Heart right ventricle (tissue), 16 donors: Measurements from ENCODE around the gene RAVER1. TPM values are rescaled to one million over a fixed set of nuclear protein-coding genes. Genes with fewer than 3 reads are reported as not detected.

ENCODE experiments used
- ATAC-seq, 8 donors: fragments of 200-7000 bp; cut with Tn5 transposase; one replicate each; pipeline ENCODE4 v1.9.1; 2020; ENCODE audit warnings: mild to moderate bottlenecking in 8 of 8, moderate library complexity in 8 of 8, moderate number of reproducible peaks in 1 of 8
- DNase-seq, 2 donors: peaks; one replicate each; pipeline ENCODE4 v3.0.0-alpha.2; 2020
- H3K27ac ChIP-seq, 10 donors: fragments of 200-600 bp; sonication (generic) in 2 of 10; one replicate each; pipeline versions ENCODE4 v1.5.0 to v1.8.0; 2020 to 2022; ENCODE audit warnings: mild to moderate bottlenecking in 3 of 10
- H3K27me3 ChIP-seq, 7 donors: fragments of 200-600 bp; one replicate each; pipeline ENCODE4 v1.8.0; 2021 to 2022; ENCODE audit warnings: mild to moderate bottlenecking in 2 of 7
- H3K36me3 ChIP-seq, 9 donors: fragments of 200-600 bp; sonication (generic) in 1 of 9; one replicate each; pipeline versions ENCODE4 v1.5.0 to v1.8.0; 2020 to 2022; ENCODE audit warnings: mild to moderate bottlenecking in 2 of 9
- H3K4me1 ChIP-seq, 9 donors: fragments of 200-600 bp; sonication (generic) in 1 of 9; one replicate each; pipeline versions ENCODE4 v1.5.0 to v1.8.0; 2020 to 2022; ENCODE audit warnings: mild to moderate bottlenecking in 4 of 9
- H3K4me3 ChIP-seq, 10 donors: fragments of 200-600 bp; sonication (generic) in 2 of 10; one replicate each; pipeline versions ENCODE4 v1.5.0 to v1.8.0; 2020 to 2022; ENCODE audit warnings: mild to moderate bottlenecking in 7 of 10, moderate library complexity in 2 of 10
- H3K9me3 ChIP-seq, 11 donors: fragments of 200-600 bp in 10 of 11; sonication (generic) in 2 of 11; one replicate each; pipeline versions ENCODE4 v1.5.0 to v1.8.0; 2013 to 2022; ENCODE audit warnings: mild to moderate bottlenecking in 2 of 11, control low read depth in 1 of 11, moderate library complexity in 1 of 11
- whole genome bisulfite sequencing, 2 donors: extraction: QIAGEN DNeasy Blood & Tissue Kit; methylation state at CpG; one replicate each; pipeline ENCODE4 v1.1.7; 2013; ENCODE audit warnings: inconsistent platforms in 1 of 2; 5-methylcytosine and 5-hydroxymethylcytosine counted together
- intact Hi-C, 10 donors: fragments of 100-400 bp; cut with DNase I; formaldehyde crosslinking; loops; one replicate each; pipeline versions ENCODE4 v1.11.1 to v1.14.2; 2022
- polyA plus RNA-seq, 2 donors: library from polyadenylated mRNA; stranded (reverse); fragments of 200-250 nt; gene quantifications; one replicate each; pipeline ENCODE4 v1.2.3, GENCODE V29; 2013
- total RNA-seq, 10 donors: library from RNA; stranded (reverse); fragmentation: NEBNext Ultra II Directional in 3 of 10; extraction: Animal tissue kit (Norgen Biotek cat#: 25700) in 3 of 10; gene quantifications; one replicate each; pipeline versions ENCODE4 v1.2.1 to v1.2.4, GENCODE V29; 2021 to 2023
- TF ChIP-seq, protein P1 (sequence below), 9 donors: fragments of 200-600 bp; sonication (generic) in 2 of 9; IDR thresholded peaks; one replicate each; pipeline versions ENCODE4 v1.5.0 to v1.8.0; 2021 to 2022; ENCODE audit warnings: antibody characterized with exemption in 9 of 9, mild to moderate bottlenecking in 5 of 9, moderate library complexity in 1 of 9
- donor health status: Arrhythmogenic right ventricular cardiomyopathy.
- donor health status: ischemic (EF 13 %, LVEDD 7.1; RV severe dilation, severe dysfunction).
- donor health status: healthy with polysubstance abuse.
- donor health status: DM: no; HTN: yes; CAD: no.
- donor health status: DM: no; HTN: no; CAD: no.
- donor health status: ischemic (EF 25% LVEDD 6.9; RV normal size, moderate dysfunction).
- donor health status: ischemic (EF 25% LVEDD 5.7; RV mildly dilated, moderate dysfunction).
- donor health status: healthy.
- donor health status: DM: yes; HTN: yes; CAD: no.
- donor health status: Ischemic cardiomyopathy.
- donor health status: ischemic (EF 35%, LVEDD 5.7; RV mildly dilated, moderate dysfunction).
- donor health status: nonischemic (EF 11% LVEDD 7.7; RV severe dilation, severe dysfunction).
- donor health status: DM: yes; HTN: yes; CAD: no.
- donor health status: PGD.
- donor health status: ischemic (EF 29% LVEDD 5.4; RV normal size, mild dysfunction).
- donor health status: nonischemic (EF 23%, LVEDD 6.1; RV moderate dilation, normal function).

RAVER1 gene
- total and polyA plus RNA-seq, 12 donors = 5.1 to 16.9 (median 12.2) TPM

DNA sequence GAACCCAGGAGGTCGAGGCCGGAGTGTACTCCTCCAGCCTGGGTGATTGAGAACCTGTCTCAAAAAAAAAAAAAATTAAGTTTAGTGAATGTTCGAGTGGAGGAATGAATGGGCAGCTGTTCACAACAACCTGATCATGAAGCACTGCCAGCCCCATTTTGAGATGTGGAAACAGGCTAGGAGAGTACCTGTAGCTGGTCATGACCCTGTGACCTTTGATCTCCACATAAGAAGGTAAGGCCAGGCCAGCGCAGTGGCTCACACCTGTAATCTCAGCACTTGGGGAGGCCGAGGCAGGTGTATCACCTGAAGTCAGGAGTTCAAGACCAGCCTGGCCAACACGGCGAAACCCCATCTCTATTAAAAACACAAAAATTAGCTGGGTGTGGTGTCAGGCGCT is 7.6 kb downstream of the RAVER1 start:
- Histone ChIP-seq H3K27me3 (no peaks in the 10 kb centered on the region), H3K4me3 (no peak overlapping the region), H3K9me3 (no peaks in the 10 kb centered on the region), H3K4me1 (no peaks in the 10 kb centered on the region), H3K27ac (no peak overlapping the region), H3K36me3 (peaks cover 9 to 100% (median 92%) of the 10 kb centered on the region in 9 donors)
- DNase-seq (no peak), ATAC-seq (no peak)
- WGBS, 2 donors = 91 to 96% methylated on average over 8 of the region's 8 CpGs
- intact Hi-C loops = loop anchor here in 1 of 10 donors (5.0 kb wide), 1 partner anchor 38 kb away; the partner anchor contains the start of genes ICAM4 and ICAM5
- TF ChIP-seq, protein P1, sequence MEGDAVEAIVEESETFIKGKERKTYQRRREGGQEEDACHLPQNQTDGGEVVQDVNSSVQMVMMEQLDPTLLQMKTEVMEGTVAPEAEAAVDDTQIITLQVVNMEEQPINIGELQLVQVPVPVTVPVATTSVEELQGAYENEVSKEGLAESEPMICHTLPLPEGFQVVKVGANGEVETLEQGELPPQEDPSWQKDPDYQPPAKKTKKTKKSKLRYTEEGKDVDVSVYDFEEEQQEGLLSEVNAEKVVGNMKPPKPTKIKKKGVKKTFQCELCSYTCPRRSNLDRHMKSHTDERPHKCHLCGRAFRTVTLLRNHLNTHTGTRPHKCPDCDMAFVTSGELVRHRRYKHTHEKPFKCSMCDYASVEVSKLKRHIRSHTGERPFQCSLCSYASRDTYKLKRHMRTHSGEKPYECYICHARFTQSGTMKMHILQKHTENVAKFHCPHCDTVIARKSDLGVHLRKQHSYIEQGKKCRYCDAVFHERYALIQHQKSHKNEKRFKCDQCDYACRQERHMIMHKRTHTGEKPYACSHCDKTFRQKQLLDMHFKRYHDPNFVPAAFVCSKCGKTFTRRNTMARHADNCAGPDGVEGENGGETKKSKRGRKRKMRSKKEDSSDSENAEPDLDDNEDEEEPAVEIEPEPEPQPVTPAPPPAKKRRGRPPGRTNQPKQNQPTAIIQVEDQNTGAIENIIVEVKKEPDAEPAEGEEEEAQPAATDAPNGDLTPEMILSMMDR (IDR thresholded peaks at IDR 0.05) = no peak

DNA sequence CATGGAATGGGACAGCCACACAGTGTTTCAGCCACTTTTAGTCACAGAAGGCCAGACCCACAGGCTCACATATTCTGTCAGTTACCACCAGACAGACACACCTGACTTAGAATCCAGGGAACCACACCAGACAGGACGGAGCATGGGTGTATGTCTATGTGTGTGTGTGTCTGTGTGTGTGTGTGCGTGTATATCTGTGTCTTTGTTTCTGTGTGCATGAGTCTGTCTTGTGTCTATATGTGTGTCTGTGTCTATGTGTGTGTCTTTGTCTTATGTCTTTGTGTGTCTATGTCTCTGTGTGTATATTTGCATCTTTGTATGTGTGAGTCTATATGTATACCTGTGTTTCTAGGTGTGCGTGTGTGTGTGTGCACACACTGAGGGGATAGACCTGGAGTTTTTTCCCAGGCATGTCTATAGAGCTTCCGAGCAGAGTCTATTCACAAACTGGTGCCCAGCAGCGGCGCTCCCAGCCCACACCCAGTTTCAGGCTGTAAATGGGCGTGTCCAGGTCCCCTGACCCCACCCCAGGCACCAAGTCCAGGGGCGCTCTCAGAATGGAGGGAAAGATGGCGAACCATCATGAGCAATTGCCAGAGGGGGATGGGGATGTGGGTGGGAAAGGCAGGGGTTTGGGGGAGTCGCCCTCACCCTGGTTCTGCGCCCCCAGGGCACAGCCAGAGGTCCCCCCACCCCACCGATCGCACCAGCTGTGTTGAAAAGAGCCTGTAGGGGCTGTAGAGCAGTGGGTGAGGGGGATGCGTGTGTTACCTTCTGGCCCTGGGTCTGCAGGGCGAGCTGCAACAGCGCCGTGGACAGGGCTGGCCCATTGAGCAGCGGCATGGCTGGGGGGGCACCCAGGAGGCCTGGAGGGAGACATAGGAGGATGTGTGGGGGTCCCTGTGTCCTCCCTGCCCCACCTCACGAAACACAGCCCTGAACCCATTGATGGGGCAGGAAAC is 11.2 kb downstream of the RAVER1 start:
- intact Hi-C loops = no loop called here
- no peak overlapping the region for H3K27ac ChIP-seq
- peaks cover 0 to 100% (median 85%) of the 10 kb centered on the region in 9 donors for H3K36me3 ChIP-seq
- peak in 1 of 8 donors; percentile 10 for ATAC-seq
- TF ChIP-seq, protein P1 (IDR thresholded peaks at IDR 0.05) = no peak
- H3K4me3 ChIP-seq = no peak overlapping the region
- no peaks in the 10 kb centered on the region for H3K27me3 ChIP-seq
- H3K4me1 ChIP-seq = no peaks in the 10 kb centered on the region
- 94 to 96% methylated on average over 19 of the region's 19 CpGs for WGBS, 2 donors
- DNase-seq = no peak
- H3K9me3 ChIP-seq = no peaks in the 10 kb centered on the region

DNA sequence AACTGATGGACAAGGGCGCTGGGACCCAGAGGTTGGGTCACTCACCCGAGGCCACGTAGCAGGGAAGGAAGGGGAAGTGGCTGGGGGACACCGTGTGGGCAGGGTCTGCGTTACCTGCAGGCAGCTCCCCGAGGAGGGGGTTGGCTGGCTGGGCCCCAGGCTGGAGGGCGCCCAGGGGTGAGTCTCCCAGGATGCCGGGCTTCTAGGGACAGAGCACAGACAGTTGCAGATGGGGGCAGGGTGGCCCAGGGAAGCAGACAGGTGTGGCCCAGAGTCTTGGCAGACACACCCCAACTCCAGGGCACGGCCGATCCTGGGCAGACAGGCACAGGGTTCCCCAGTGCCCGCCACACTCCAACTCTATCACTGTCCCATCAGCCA is 11.9 kb downstream of the RAVER1 start:
- no peak for DNase-seq
- intact Hi-C loops = no loop called here
- no peaks in the 10 kb centered on the region for H3K27me3 ChIP-seq
- no peak overlapping the region for H3K4me3 ChIP-seq
- TF ChIP-seq, protein P1 (IDR thresholded peaks at IDR 0.05) = no peak
- 89 to 91% methylated on average over 11 of the region's 11 CpGs for WGBS, 2 donors
- H3K27ac ChIP-seq = no peak overlapping the region
- peaks cover 0 to 4% (median under 1%) of the 10 kb centered on the region in 9 donors for H3K4me1 ChIP-seq
- peaks cover 0 to 100% (median 83%) of the 10 kb centered on the region in 9 donors for H3K36me3 ChIP-seq
- ATAC-seq = no peak
- no peaks in the 10 kb centered on the region for H3K9me3 ChIP-seq

DNA sequence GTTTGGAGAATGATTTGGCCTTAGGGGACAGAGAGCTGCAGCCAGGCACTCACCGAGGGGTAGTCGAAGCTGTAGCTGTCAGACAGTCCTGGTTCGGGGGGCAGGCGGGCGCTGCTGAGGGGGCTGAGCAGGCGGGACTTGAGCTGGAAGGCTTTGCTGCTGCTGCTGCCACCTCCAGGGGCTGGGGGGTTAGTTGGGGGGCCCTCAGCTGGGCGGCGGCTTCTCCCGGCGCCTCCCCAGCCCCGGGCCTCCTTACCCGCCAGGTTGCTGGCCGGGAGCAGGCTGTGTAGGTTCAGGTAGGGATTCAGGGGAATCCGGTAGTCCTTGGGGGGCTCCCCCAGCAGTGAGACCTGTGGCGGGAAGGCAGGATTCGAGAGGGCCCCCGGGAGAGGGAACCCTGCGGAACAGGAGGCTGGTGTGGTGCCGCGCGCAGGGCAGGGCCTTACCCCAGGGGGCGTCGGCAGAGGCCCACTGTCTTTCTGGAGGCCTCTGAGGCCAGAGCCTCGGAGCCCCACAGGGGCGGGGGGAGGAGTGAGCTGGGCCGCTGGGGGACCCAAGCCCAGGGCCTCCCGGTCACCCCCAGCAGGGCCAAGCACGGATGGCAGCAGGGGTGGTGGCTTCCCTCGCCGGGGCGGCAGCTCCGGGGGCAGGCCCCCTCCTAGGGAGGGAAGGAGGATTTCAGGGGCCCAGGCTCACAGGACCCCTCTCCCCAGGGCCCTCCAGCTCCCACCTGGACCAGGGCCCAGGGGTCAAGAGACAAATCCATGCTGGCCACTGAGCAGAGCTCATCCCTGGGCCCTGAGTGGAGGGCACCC is 12.5 kb downstream of the RAVER1 start:
- no peak overlapping the region for H3K4me3 ChIP-seq
- no peaks in the 10 kb centered on the region for H3K9me3 ChIP-seq
- no peaks in the 10 kb centered on the region for H3K27me3 ChIP-seq
- peaks cover 4 to 10% (median 7%) of the 10 kb centered on the region in 9 donors for H3K4me1 ChIP-seq
- peaks cover 0 to 98% (median 77%) of the 10 kb centered on the region in 9 donors for H3K36me3 ChIP-seq
- TF ChIP-seq, protein P1 (IDR thresholded peaks at IDR 0.05) = no peak
- intact Hi-C loops = no loop called here
- WGBS, 2 donors = 94 to 95% methylated on average over 29 to 32 of the region's 32 CpGs
- DNase-seq (no peak), ATAC-seq (peak in 1 of 8 donors; percentile 7)
- no peak overlapping the region for H3K27ac ChIP-seq
